H9 (cell line): Measurements from ENCODE around the gene TPM4. TPM values are rescaled to one million over a fixed set of nuclear protein-coding genes. Genes with fewer than 3 reads are reported as not detected.

ENCODE experiments used
- DNase-seq: peaks from one replicate; pipeline ENCODE4 v3.0.0-alpha.2; 2017
- H2AFZ ChIP-seq: one replicate; pipeline ENCODE4 v1.6.1; 2013; ENCODE audit warnings: mild to moderate bottlenecking, low read length, control low read depth, moderate library complexity
- H2AK5ac ChIP-seq: 2 replicates; pipeline ENCODE4 v1.6.1; 2013; ENCODE audit warnings: low read length, control low read depth, mixed read lengths; ENCODE audit not compliant: insufficient read length
- H2BK120ac ChIP-seq: one replicate; pipeline ENCODE4 v1.6.1; 2013; ENCODE audit warnings: low read depth, mild to moderate bottlenecking, low read length, control low read depth, inconsistent platforms; ENCODE audit not compliant: poor library complexity, severe bottlenecking
- H2BK12ac ChIP-seq: 2 replicates; pipeline ENCODE4 v1.6.1; 2013; ENCODE audit warnings: low read length, control low read depth, mixed read lengths, low read depth; ENCODE audit not compliant: insufficient read length
- H2BK15ac ChIP-seq: 2 replicates; pipeline ENCODE4 v1.6.1; 2013; ENCODE audit warnings: low read depth, low read length, control low read depth
- H2BK20ac ChIP-seq: one replicate; pipeline ENCODE4 v1.6.1; 2013; ENCODE audit warnings: low read depth, mild to moderate bottlenecking, low read length, control low read depth, inconsistent platforms; ENCODE audit not compliant: poor library complexity, severe bottlenecking
- H2BK5ac ChIP-seq: 2 replicates; pipeline ENCODE4 v1.6.1; 2013; ENCODE audit warnings: low read length, control low read depth, mixed read lengths; ENCODE audit not compliant: insufficient read length
- H3K14ac ChIP-seq: 2 replicates; pipeline ENCODE4 v1.6.1; 2013; ENCODE audit warnings: low read length, control low read depth; ENCODE audit not compliant: insufficient read depth
- H3K18ac ChIP-seq: 2 replicates; pipeline ENCODE4 v1.6.1; 2013; ENCODE audit warnings: low read depth, mild to moderate bottlenecking, mixed read lengths, low read length, control low read depth; ENCODE audit not compliant: insufficient read length
- H3K23ac ChIP-seq: 2 replicates; pipeline ENCODE4 v1.6.1; 2013; ENCODE audit warnings: low read length, control low read depth, mixed read lengths, low read depth; ENCODE audit not compliant: insufficient read length
- H3K23me2 ChIP-seq: 2 replicates; pipeline ENCODE4 v1.6.1; 2013; ENCODE audit warnings: low read depth, mild to moderate bottlenecking, mixed read lengths, low read length, control low read depth; ENCODE audit not compliant: insufficient read length, poor library complexity, severe bottlenecking
- H3K27ac ChIP-seq: 2 replicates; pipeline ENCODE4 v1.5.1; 2013; ENCODE audit warnings: low read length, control low read depth, mixed read lengths, low read depth; ENCODE audit not compliant: insufficient read length
- H3K27me3 ChIP-seq: 2 replicates; pipeline ENCODE4 v1.6.1; 2013; ENCODE audit warnings: low read length, control low read depth, inconsistent platforms; ENCODE audit not compliant: insufficient read depth
- H3K4ac ChIP-seq: 2 replicates; pipeline ENCODE4 v1.6.1; 2013; ENCODE audit warnings: low read depth, mild to moderate bottlenecking, control low read depth, inconsistent platforms, low read length, moderate library complexity
- H3K4me1 ChIP-seq: 2 replicates; pipeline ENCODE4 v1.6.1; 2013; ENCODE audit warnings: low read length, control low read depth, inconsistent platforms; ENCODE audit not compliant: insufficient read depth
- H3K4me2 ChIP-seq: 2 replicates; pipeline ENCODE4 v1.6.1; 2013; ENCODE audit warnings: low read length, control low read depth, mixed read lengths; ENCODE audit not compliant: insufficient read length, insufficient read depth
- H3K56ac ChIP-seq: 2 replicates; pipeline ENCODE4 v1.6.1; 2013; ENCODE audit warnings: low read depth, mild to moderate bottlenecking, mixed read lengths, low read length, control low read depth; ENCODE audit not compliant: insufficient read length
- H3K79me1 ChIP-seq: 2 replicates; pipeline ENCODE4 v1.6.1; 2013; ENCODE audit warnings: low read depth, mild to moderate bottlenecking, moderate library complexity, low read length, control low read depth, inconsistent platforms; ENCODE audit not compliant: insufficient read depth, poor library complexity, severe bottlenecking
- H3K79me2 ChIP-seq: 2 replicates; pipeline ENCODE4 v1.6.1; 2013; ENCODE audit warnings: low read length, control low read depth, inconsistent platforms; ENCODE audit not compliant: insufficient read depth
- H3K9ac ChIP-seq: 2 replicates; pipeline ENCODE4 v1.6.1; 2013; ENCODE audit warnings: low read length, control low read depth, mixed read lengths; ENCODE audit not compliant: insufficient read length; ENCODE audit errors: extremely low read depth
- H3K9me3 ChIP-seq: one replicate; pipeline ENCODE4 v1.6.1; 2013; ENCODE audit warnings: low read depth, low read length, inconsistent platforms; ENCODE audit not compliant: control insufficient read depth
- H3T11ph ChIP-seq: one replicate; pipeline ENCODE4 v1.6.1; 2013; ENCODE audit warnings: mild to moderate bottlenecking, low read length, control low read depth, inconsistent platforms
- H4K20me1 ChIP-seq: one replicate; pipeline ENCODE4 v1.6.1; 2013; ENCODE audit not compliant: control insufficient read depth, insufficient read length, insufficient read depth
- H4K5ac ChIP-seq: 2 replicates; pipeline ENCODE4 v1.6.1; 2013; ENCODE audit warnings: low read depth, mild to moderate bottlenecking, mixed read lengths, low read length, control low read depth; ENCODE audit not compliant: insufficient read length
- H4K8ac ChIP-seq: replicated peaks from 2 replicates; pipeline ENCODE4 v1.6.1; 2013; ENCODE audit warnings: low read length, control low read depth, mixed read lengths, low read depth; ENCODE audit not compliant: insufficient read length
- H4K91ac ChIP-seq: 2 replicates; pipeline ENCODE4 v1.6.1; 2013; ENCODE audit warnings: low read depth, mild to moderate bottlenecking, moderate library complexity, mixed read lengths, low read length, control low read depth; ENCODE audit not compliant: insufficient read length
- H3K27ac Mint-ChIP-seq, 3 experiments: 2 replicates in 2 of 3; 3 replicates in 1 of 3; pipeline ENCODE4 v1.8.0; 2020 to 2021; ENCODE audit warnings: mixed read lengths in 3 of 3, mild to moderate bottlenecking in 1 of 3, moderate library complexity in 1 of 3
- H3K27me3 Mint-ChIP-seq: 2 replicates; pipeline ENCODE4 v1.8.0; 2021; ENCODE audit warnings: low read depth, mild to moderate bottlenecking, moderate library complexity, mixed read lengths
- H3K36me3 Mint-ChIP-seq, 3 experiments: 2 replicates in 2 of 3; 3 replicates in 1 of 3; pipeline ENCODE4 v1.8.0; 2020 to 2021; ENCODE audit warnings: low read depth in 3 of 3, mixed read lengths in 3 of 3; ENCODE audit not compliant: insufficient read depth in 1 of 3
- H3K4me1 Mint-ChIP-seq, 2 experiments: 2 replicates each; pipeline ENCODE4 v1.8.0; 2020; ENCODE audit warnings: mixed read lengths in 2 of 2
- H3K4me3 Mint-ChIP-seq, 2 experiments: 2 replicates in 1 of 2; 3 replicates in 1 of 2; pipeline ENCODE4 v1.8.0; 2020 to 2021; ENCODE audit warnings: mild to moderate bottlenecking in 2 of 2, mixed read lengths in 2 of 2, moderate library complexity in 1 of 2
- H3K9me3 Mint-ChIP-seq, 2 experiments: 2 replicates in 1 of 2; 3 replicates in 1 of 2; pipeline ENCODE4 v1.8.0; 2020; ENCODE audit warnings: mild to moderate bottlenecking in 2 of 2, mixed read lengths in 2 of 2, moderate library complexity in 1 of 2
- WGBS: extraction: QIAGEN DNeasy Blood & Tissue Kit; methylation state at CpG from one replicate; pipeline ENCODE4 v1.1.7; 2013; ENCODE audit warnings: missing lambda C conversion rate, low lambda C conversion rate, mixed read lengths; ENCODE audit not compliant: insufficient read length; ENCODE audit errors: extremely low coverage; 5-methylcytosine and 5-hydroxymethylcytosine counted together
- total RNA-seq: library from RNA; stranded (reverse); gene quantifications from 2 replicates; pipeline ENCODE4 v1.2.1, GENCODE V29; 2021
- TF ChIP-seq, protein P1 (sequence below): fragments of 200-600 bp; sonication (generic); conservative IDR thresholded peaks from 3 replicates; pipeline ENCODE4 v1.8.0; 2021; ENCODE audit warnings: antibody characterized with exemption, mild to moderate bottlenecking

Gene TPM4
- total RNA-seq, 1 experiment from 2014 or later = 431 TPM

GRCh38 chr19:16131648-16132047 is 55.4 kb downstream of the TPM4 start:
- no peak overlapping the region for H2BK120ac ChIP-seq
- Mint-ChIP-seq H3K4me3 (no peak overlapping the region), H3K4me1 (peaks cover 2% of the 10 kb centered on the region in 2 experiments), H3K27me3 (no peaks in the 10 kb centered on the region; the same call in 1 of the 2 replicates), H3K9me3 (no peaks in the 10 kb centered on the region; a peak in 1 of 5 replicates), H3K27ac (no peak overlapping the region), H3K36me3 (peaks cover 42 to 78% (median 67%) of the 10 kb centered on the region in 3 experiments)
- no peak overlapping the region for H3K23ac ChIP-seq
- no peak overlapping the region for H2AFZ ChIP-seq
- H3K9ac ChIP-seq = no peak overlapping the region
- no peaks in the 10 kb centered on the region for H3K27me3 ChIP-seq
- no peak overlapping the region for H3K4ac ChIP-seq
- H3K4me2 ChIP-seq = no peak overlapping the region
- no peaks in the 10 kb centered on the region for H4K20me1 ChIP-seq
- no peak overlapping the region for H2BK5ac ChIP-seq
- no peak overlapping the region for H3K27ac ChIP-seq
- no peak overlapping the region for H3K56ac ChIP-seq
- H4K5ac ChIP-seq = no peak overlapping the region
- H2BK12ac ChIP-seq = no peak overlapping the region
- DNase-seq = no peak
- H3K79me2 ChIP-seq = no peaks in the 10 kb centered on the region
- no peak overlapping the region for H3K18ac ChIP-seq
- H3K9me3 ChIP-seq = no peaks in the 10 kb centered on the region
- no peak overlapping the region for H2BK15ac ChIP-seq
- no peak overlapping the region for H3K14ac ChIP-seq
- no peaks in the 10 kb centered on the region for H3K23me2 ChIP-seq
- H2AK5ac ChIP-seq = no peak overlapping the region
- TF ChIP-seq, protein P1, sequence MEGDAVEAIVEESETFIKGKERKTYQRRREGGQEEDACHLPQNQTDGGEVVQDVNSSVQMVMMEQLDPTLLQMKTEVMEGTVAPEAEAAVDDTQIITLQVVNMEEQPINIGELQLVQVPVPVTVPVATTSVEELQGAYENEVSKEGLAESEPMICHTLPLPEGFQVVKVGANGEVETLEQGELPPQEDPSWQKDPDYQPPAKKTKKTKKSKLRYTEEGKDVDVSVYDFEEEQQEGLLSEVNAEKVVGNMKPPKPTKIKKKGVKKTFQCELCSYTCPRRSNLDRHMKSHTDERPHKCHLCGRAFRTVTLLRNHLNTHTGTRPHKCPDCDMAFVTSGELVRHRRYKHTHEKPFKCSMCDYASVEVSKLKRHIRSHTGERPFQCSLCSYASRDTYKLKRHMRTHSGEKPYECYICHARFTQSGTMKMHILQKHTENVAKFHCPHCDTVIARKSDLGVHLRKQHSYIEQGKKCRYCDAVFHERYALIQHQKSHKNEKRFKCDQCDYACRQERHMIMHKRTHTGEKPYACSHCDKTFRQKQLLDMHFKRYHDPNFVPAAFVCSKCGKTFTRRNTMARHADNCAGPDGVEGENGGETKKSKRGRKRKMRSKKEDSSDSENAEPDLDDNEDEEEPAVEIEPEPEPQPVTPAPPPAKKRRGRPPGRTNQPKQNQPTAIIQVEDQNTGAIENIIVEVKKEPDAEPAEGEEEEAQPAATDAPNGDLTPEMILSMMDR = no peak
- no peak overlapping the region for H4K8ac ChIP-seq
- no peak overlapping the region for H2BK20ac ChIP-seq
- no peak overlapping the region for H4K91ac ChIP-seq
- H3K79me1 ChIP-seq = no peaks in the 10 kb centered on the region
- no peak overlapping the region for H3T11ph ChIP-seq
- WGBS = 100% methylated on average over 2 of the region's 3 CpGs
- H3K4me1 ChIP-seq = no peaks in the 10 kb centered on the region
